IMR-90 (cell line): ENCODE data around the gene RPTOR. TPM values are rescaled to one million over a fixed set of nuclear protein-coding genes. Genes with fewer than 3 reads are reported as not detected.

Source experiments
- ATAC-seq: fragments of 200-7000 bp; cut with Tn5 transposase; 2 replicates; pipeline ENCODE4 v1.9.1; 2020; ENCODE audit warnings: low read depth, mild to moderate bottlenecking, moderate library complexity
- BruUV-seq: library from RNA; stranded (reverse); fragments of 400-500 nt; replicated peaks from 2 replicates; lab custom pipeline; 2021; lab: Mats Ljungman, UMichigan
- CTCF ChIA-PET: fragments of 300-600 bp; formaldehyde crosslinking; extraction: SDS; loops from one replicate; lab custom pipeline; 2021; ENCODE audit warnings: antibody characterized with exemption; lab: Yijun Ruan, JAX
- POLR2A ChIA-PET: fragments of 300-600 bp; sonication (Branson Sonifier 250); formaldehyde crosslinking; loops from one replicate; lab custom pipeline; 2022; ENCODE audit warnings: antibody characterized with exemption; ENCODE audit not compliant: unreplicated experiment; lab: Charles Lee
- DNase-seq: peaks from one replicate; pipeline ENCODE4 v3.0.0; 2013
- H2AFZ ChIP-seq: replicated peaks from 2 replicates; pipeline ENCODE3; 2013; ENCODE audit warnings: low read length, mild to moderate bottlenecking; ENCODE audit not compliant: poor library complexity
- H2AK5ac ChIP-seq: 2 replicates; pipeline ENCODE4 v1.6.1; 2013; ENCODE audit warnings: low read depth, low read length, inconsistent platforms
- H2AK9ac ChIP-seq: replicated peaks from 2 replicates; pipeline ENCODE3; 2013; ENCODE audit warnings: mild to moderate bottlenecking, low read depth, low read length, moderate library complexity; ENCODE audit not compliant: poor library complexity
- H2BK120ac ChIP-seq: 2 replicates; pipeline ENCODE4 v1.6.1; 2013; ENCODE audit warnings: low read depth, low read length, inconsistent platforms
- H2BK15ac ChIP-seq: 3 replicates; pipeline ENCODE4 v1.6.1; 2013; ENCODE audit warnings: low read depth, low read length, inconsistent platforms
- H2BK20ac ChIP-seq: 2 replicates; pipeline ENCODE4 v1.6.1; 2013; ENCODE audit warnings: low read depth, mild to moderate bottlenecking, inconsistent platforms, low read length, moderate library complexity
- H2BK5ac ChIP-seq: 2 replicates; pipeline ENCODE4 v1.6.1; 2013; ENCODE audit warnings: mild to moderate bottlenecking, low read depth, low read length, inconsistent platforms; ENCODE audit not compliant: poor library complexity, severe bottlenecking
- H3K14ac ChIP-seq: replicated peaks from 2 replicates; pipeline ENCODE4 v1.6.1; 2013; ENCODE audit warnings: low read depth, low read length, inconsistent platforms
- H3K18ac ChIP-seq: 2 replicates; pipeline ENCODE4 v1.6.1; 2013; ENCODE audit warnings: low read depth, low read length, control low read depth
- H3K23ac ChIP-seq: 2 replicates; pipeline ENCODE4 v1.6.1; 2013; ENCODE audit warnings: low read depth, low read length, inconsistent platforms
- H3K27ac ChIP-seq: 2 replicates; pipeline ENCODE4 v1.5.1; 2013; ENCODE audit warnings: mild to moderate bottlenecking, control low read depth, low read length; ENCODE audit not compliant: insufficient read depth
- H3K27me3 ChIP-seq: 2 replicates; pipeline ENCODE4 v1.6.1; 2013; ENCODE audit warnings: low read length; ENCODE audit not compliant: control insufficient read depth, insufficient read depth
- H3K36me3 ChIP-seq: 2 replicates; pipeline ENCODE4 v1.6.1; 2013; ENCODE audit warnings: low read length, mixed read lengths; ENCODE audit not compliant: control insufficient read depth, insufficient read depth
- H3K4ac ChIP-seq: 2 replicates; pipeline ENCODE4 v1.6.1; 2013; ENCODE audit warnings: low read depth, low read length, inconsistent platforms
- H3K4me1 ChIP-seq: 2 replicates; pipeline ENCODE4 v1.6.1; 2013; ENCODE audit warnings: low read length, mixed read lengths; ENCODE audit not compliant: control insufficient read depth, insufficient read depth
- H3K4me2 ChIP-seq: 2 replicates; pipeline ENCODE4 v1.6.1; 2013; ENCODE audit warnings: low read depth, mild to moderate bottlenecking, control low read depth, low read length, moderate library complexity
- H3K4me3 ChIP-seq: 2 replicates; pipeline ENCODE4 v1.5.1; 2013; ENCODE audit warnings: low read depth, mild to moderate bottlenecking, control low read depth, low read length, moderate library complexity; ENCODE audit not compliant: insufficient read depth
- H3K56ac ChIP-seq: 2 replicates; pipeline ENCODE4 v1.6.1; 2013; ENCODE audit warnings: low read length, inconsistent platforms; ENCODE audit not compliant: insufficient read depth; ENCODE audit errors: extremely low read depth
- H3K79me1 ChIP-seq, 2 experiments: 2 replicates each; pipeline ENCODE4 v1.6.1; 2013; ENCODE audit warnings: low read length in 2 of 2, inconsistent platforms in 1 of 2, low read depth in 1 of 2
- H3K9ac ChIP-seq: 2 replicates; pipeline ENCODE4 v1.6.1; 2013; ENCODE audit warnings: low read depth, low read length, control low read depth
- H3K9me1 ChIP-seq: 2 replicates; pipeline ENCODE4 v1.6.1; 2013; ENCODE audit warnings: low read length, inconsistent platforms; ENCODE audit not compliant: insufficient read depth
- H3K9me3 ChIP-seq: 2 replicates; pipeline ENCODE4 v1.6.1; 2013; ENCODE audit warnings: low read length; ENCODE audit not compliant: control insufficient read depth, insufficient read depth
- H4K20me1 ChIP-seq: 2 replicates; pipeline ENCODE4 v1.6.1; 2013; ENCODE audit warnings: low read length, inconsistent platforms; ENCODE audit not compliant: insufficient read depth
- H4K5ac ChIP-seq: 2 replicates; pipeline ENCODE4 v1.6.1; 2013; ENCODE audit warnings: mild to moderate bottlenecking, low read depth, low read length, control low read depth
- H4K8ac ChIP-seq, 2 experiments: 2 replicates each; pipeline ENCODE4 v1.6.1; 2013; ENCODE audit warnings: low read depth in 2 of 2, low read length in 2 of 2, control low read depth in 1 of 2, inconsistent platforms in 1 of 2
- H4K91ac ChIP-seq: 2 replicates; pipeline ENCODE4 v1.6.1; 2013; ENCODE audit warnings: low read depth, low read length, inconsistent platforms; ENCODE audit not compliant: insufficient read depth
- CEBPB ChIP-seq: IDR thresholded peaks from 2 replicates; pipeline ENCODE4 v1.6.1; 2012; ENCODE audit warnings: low read depth, low read length, improper control_type of control experiment
- POLR2A ChIP-seq: IDR thresholded peaks from 2 replicates; pipeline ENCODE4 v1.6.1; 2012; ENCODE audit warnings: mild to moderate bottlenecking, low read depth, low read length
- RAD21 ChIP-seq: IDR thresholded peaks from 2 replicates; pipeline ENCODE4 v1.6.1; 2012; ENCODE audit warnings: low read length, improper control_type of control experiment
- WGBS, 2 experiments: methylation state at CpG; one replicate each; pipeline versions ENCODE4 v1.1.5 to v1.1.7; 2013; ENCODE audit warnings: missing lambda C conversion rate in 2 of 2; ENCODE audit not compliant: insufficient read length in 1 of 2; ENCODE audit errors: extremely low coverage in 2 of 2; 5-methylcytosine and 5-hydroxymethylcytosine counted together
- dilution Hi-C: fragments of 300-500 bp; cut with HindIII; formaldehyde crosslinking; loops from one replicate; pipeline ENCODE4 v1.14.3; 2018; ENCODE audit warnings: low sequenced_read_pairs; ENCODE audit not compliant: unreplicated experiment
- in situ Hi-C: fragments of 300-500 bp; cut with MboI; formaldehyde crosslinking; loops from 3 replicates; pipeline ENCODE4 v1.14.3; 2019; ENCODE audit warnings: low sequenced_read_pairs, inconsistent platforms, mixed read lengths
- intact Hi-C: fragments of 100-400 bp; cut with micrococcal nuclease; formaldehyde crosslinking; loops from 2 replicates; pipeline ENCODE4 v1.10.0; 2022
- polyA plus RNA-seq, 3 experiments: library from polyadenylated mRNA; depleted of rRNA; stranded (reverse); fragments of >200 nt; gene quantifications; 2 replicates each; pipeline ENCODE4 v1.2.3, GENCODE V29; 2012; ENCODE audit warnings: low replicate concordance in 1 of 3
- total RNA-seq: library from RNA; depleted of rRNA; stranded (reverse); fragments of >200 nt; gene quantifications from 2 replicates; pipeline ENCODE4 v1.2.3, GENCODE V29; 2012
- TF ChIP-seq, protein P1 (sequence below): fragments of 150-350 bp; IDR thresholded peaks from 2 replicates; pipeline ENCODE4 v1.6.1; 2016; ENCODE audit warnings: low read depth, mild to moderate bottlenecking, low read length, moderate library complexity, borderline replicate concordance

Gene RPTOR
- total and polyA plus RNA-seq, 2 of the 4 experiments (the other 2 are of a cell fraction) = 10.8 to 14.7 TPM

DNA sequence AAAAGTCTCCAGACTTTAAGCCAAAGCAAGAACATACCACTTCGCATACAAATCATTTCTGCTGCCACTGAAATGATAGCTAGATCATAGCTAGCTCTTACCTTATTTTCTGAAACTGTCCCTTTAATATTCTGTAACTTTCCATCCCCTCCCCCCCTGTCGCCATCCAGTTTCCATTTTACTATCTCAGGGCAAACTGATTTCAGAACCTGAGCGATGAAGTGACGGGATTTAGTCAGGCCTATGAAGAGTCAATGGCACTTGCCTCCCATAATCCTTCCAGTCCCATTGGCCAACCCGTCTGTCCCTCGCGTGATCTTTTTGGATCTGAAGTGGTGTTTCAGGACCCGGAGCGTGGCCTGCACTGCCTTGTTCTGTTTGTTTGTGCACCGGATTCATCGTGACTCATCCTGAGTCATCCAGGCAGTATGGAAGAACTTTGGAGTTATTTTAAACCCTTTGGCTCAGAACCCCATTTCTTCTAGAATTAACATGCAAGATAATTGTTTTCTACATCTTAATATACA, 247.2 kb downstream of the RPTOR start (continued):
- TF ChIP-seq CEBPB (peak; percentile 67; the same call in 1 of the 2 replicates), RAD21 (peak; percentile 13; the same call in 1 of the 2 replicates)

DNA sequence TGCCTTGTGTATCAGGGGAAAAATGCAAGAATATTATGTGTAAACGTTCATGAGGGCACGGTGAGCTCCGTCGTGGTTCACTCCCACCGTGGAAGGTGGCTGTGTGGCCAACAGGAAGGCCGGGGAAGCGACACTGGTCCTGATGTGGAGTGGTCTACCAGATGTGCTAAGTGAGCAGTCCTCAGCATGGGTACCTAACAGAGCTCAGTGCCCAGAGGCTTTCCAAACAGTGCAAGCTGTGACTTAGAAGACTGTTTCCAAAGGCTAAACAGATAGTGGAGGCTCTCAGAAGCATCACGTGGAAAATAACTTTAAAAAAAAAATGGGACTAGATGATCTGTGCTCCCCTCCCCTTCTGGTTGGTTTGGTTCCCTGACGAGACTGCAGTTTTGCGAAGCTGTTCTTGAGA, 247.7 kb downstream of the RPTOR start:
- Histone ChIP-seq H2BK15ac (peak overlapping the region; percentile 98), H3K4me1 (peaks cover 51% of the 10 kb centered on the region), H4K20me1 (no peaks in the 10 kb centered on the region), H3K23ac (peak overlapping the region; percentile 100), H4K8ac (peak overlapping the region; percentile 97 to 99), H3K36me3 (no peaks in the 10 kb centered on the region), H2AK9ac (peak overlapping the region; percentile 97), H3K79me1 (peaks cover 35 to 73% of the 10 kb centered on the region in 2 experiments), H2BK120ac (peak overlapping the region; percentile 100), H3K9me3 (no peaks in the 10 kb centered on the region), H3K4ac (peak overlapping the region; percentile 100), H3K27ac (peak overlapping the region; percentile 100), H3K9ac (peak overlapping the region; percentile 73), H2AFZ (peak overlapping the region; percentile 60), H3K18ac (peak overlapping the region; percentile 99), H2BK20ac (peak overlapping the region; percentile 100), H4K5ac (peak overlapping the region; percentile 98), H2AK5ac (peak overlapping the region; percentile 100), H4K91ac (peak overlapping the region; percentile 100), H3K27me3 (no peaks in the 10 kb centered on the region), H3K56ac (peak overlapping the region; percentile 98), H3K4me3 (no peak overlapping the region), H3K9me1 (peaks cover 42% of the 10 kb centered on the region), H2BK5ac (peak overlapping the region; percentile 100), H3K4me2 (peak overlapping the region; percentile 57), H3K14ac (peak overlapping the region; percentile 100)
- 50% methylated on average over 2 of the region's 10 CpGs; no CpG with 5 or more reads in 1 of the 2 experiments for WGBS, 2 experiments
- ChIA-PET POLR2A (interaction anchor here (0.6 to 1.2 kb wide), 2 partner anchors 9 to 40 kb away, joined by 3 to 4 read pairs; no protein-coding TSS in a partner anchor), CTCF (interaction anchor here (0.6 kb wide), 1 partner anchor 95 kb away, joined by 3 read pairs; no protein-coding TSS in a partner anchor)
- in situ Hi-C loops = no loop called here
- TF ChIP-seq, protein P1, sequence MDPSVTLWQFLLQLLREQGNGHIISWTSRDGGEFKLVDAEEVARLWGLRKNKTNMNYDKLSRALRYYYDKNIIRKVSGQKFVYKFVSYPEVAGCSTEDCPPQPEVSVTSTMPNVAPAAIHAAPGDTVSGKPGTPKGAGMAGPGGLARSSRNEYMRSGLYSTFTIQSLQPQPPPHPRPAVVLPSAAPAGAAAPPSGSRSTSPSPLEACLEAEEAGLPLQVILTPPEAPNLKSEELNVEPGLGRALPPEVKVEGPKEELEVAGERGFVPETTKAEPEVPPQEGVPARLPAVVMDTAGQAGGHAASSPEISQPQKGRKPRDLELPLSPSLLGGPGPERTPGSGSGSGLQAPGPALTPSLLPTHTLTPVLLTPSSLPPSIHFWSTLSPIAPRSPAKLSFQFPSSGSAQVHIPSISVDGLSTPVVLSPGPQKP = no peak
- peak; percentile 38 for TF ChIP-seq POLR2A
- dilution Hi-C loops = no loop called here
- DNase-seq (peak; percentile 56), ATAC-seq (peak; percentile 19)
- intact Hi-C loops = loop anchor here (1.0 kb wide), 1 partner anchor 64 kb away; no protein-coding TSS in a partner anchor
- BruUV-seq = no TSS peak
